Stimulated activated CD4-positive, alpha-beta T cell treated with anti-CD3 and anti-CD28 coated beads, Interleukin-1b, Interleukin-23, amount 100 ng/mL, for 1 hour (primary cell): ENCODE measurements around the gene VEGFA.

Experiments
- DNase-seq, 2 donors: peaks; one replicate each; pipeline ENCODE4 v3.0.0-alpha.2; 2020; ENCODE audit warnings: low read depth in 2 of 2

The VEGFA gene

GRCh38 chr6:43769526-43770371 lies at the start of gene VEGFA:
VEGFA (plus strand) TSS chr6:43770211.
- DNase-seq: peak; percentile 74 to 88

GRCh38 chr6:43720999-43721398 lies 49.0 kb upstream of the VEGFA start:
- DNase-seq: no peak

- no peak for DNase-seq
Observed at GRCh38 chr6:43722920-43723545, 47.0 kb upstream of the VEGFA start.

GRCh38 chr6:43723737-43724295 lies 46.2 kb upstream of the VEGFA start:
- peak in 1 of 2 donors; percentile 57 for DNase-seq

GRCh38 chr6:43724354-43724753 lies 45.7 kb upstream of the VEGFA start:
- DNase-seq: no peak

GRCh38 chr6:43724914-43725642 lies 44.9 kb upstream of the VEGFA start:
- peak in 1 of 2 donors; percentile 49 for DNase-seq

- no peak for DNase-seq
Observed at GRCh38 chr6:43725643-43726580, 44.1 kb upstream of the VEGFA start.

- DNase-seq: no peak
Observed at GRCh38 chr6:43727634-43728033, 42.4 kb upstream of the VEGFA start.

GRCh38 chr6:43728586-43728985 lies 41.4 kb upstream of the VEGFA start:
- no peak for DNase-seq

GRCh38 chr6:43729537-43729936 lies 40.5 kb upstream of the VEGFA start:
- DNase-seq: no peak

GRCh38 chr6:43730634-43731033 lies 39.4 kb upstream of the VEGFA start:
- no peak for DNase-seq

- DNase-seq: no peak
Observed at GRCh38 chr6:43733471-43734293, 36.3 kb upstream of the VEGFA start.

GRCh38 chr6:43734294-43734665 lies 35.7 kb upstream of the VEGFA start:
- DNase-seq: no peak

- DNase-seq: no peak
Observed at GRCh38 chr6:43735642-43736199, 34.3 kb upstream of the VEGFA start.

- DNase-seq: no peak
Observed at GRCh38 chr6:43736211-43736786, 33.7 kb upstream of the VEGFA start.

GRCh38 chr6:43736844-43737243 lies 33.2 kb upstream of the VEGFA start:
- no peak for DNase-seq

GRCh38 chr6:43737272-43738081 lies 32.5 kb upstream of the VEGFA start:
- no peak for DNase-seq

- DNase-seq: no peak
Observed at GRCh38 chr6:43738267-43738676, 31.7 kb upstream of the VEGFA start.
